ENCODE measurements around the gene RIPPLY2. TPM values are rescaled to one million over a fixed set of nuclear protein-coding genes. Genes with fewer than 3 reads are reported as not detected.

The RIPPLY2 gene
- total RNA-seq, 2 donors from 2014 or later = not detected

DNA sequence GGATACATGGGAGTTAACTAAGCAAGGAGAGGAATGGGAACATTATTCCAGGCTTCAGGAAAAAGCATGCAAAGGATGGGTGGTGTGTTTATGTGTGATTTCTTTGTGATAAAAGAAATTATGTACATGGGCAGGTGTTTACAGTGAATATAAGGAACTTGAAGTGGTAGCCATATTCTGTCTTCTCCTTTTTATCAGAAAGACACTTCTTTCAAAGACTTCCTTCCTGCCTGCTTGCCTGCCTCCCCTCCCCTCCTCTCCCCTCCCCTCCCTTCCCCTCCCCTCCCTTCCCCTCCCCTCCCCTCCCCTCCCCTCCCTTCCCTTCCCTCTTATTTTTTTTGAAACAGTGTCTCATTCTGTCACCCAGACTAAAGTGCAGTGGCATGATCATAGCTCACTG is 20.7 kb downstream of the RIPPLY2 start:
- Histone ChIP-seq H3K27ac (no peak overlapping the region), H3K36me3 (no peaks in the 10 kb centered on the region), H3K27me3 (replicated peaks; ENCODE audit: insufficient read depth) (no peaks in the 10 kb centered on the region), H3K4me1 (ENCODE audit: control insufficient read depth in 1 of 2, low read depth in 2 of 2) (peaks cover 15 to 23% of the 10 kb centered on the region in 2 donors), H3K4me3 (no peak overlapping the region), H3K9me3 (no peaks in the 10 kb centered on the region)
- DNase-seq (ENCODE audit: low spot score) (no peak), ATAC-seq (ENCODE audit: insufficient number of reproducible peaks, low FRiP score, low read depth) (no peak)
- no peak for TF ChIP-seq CTCF (IDR thresholded peaks at IDR 0.05)

DNA sequence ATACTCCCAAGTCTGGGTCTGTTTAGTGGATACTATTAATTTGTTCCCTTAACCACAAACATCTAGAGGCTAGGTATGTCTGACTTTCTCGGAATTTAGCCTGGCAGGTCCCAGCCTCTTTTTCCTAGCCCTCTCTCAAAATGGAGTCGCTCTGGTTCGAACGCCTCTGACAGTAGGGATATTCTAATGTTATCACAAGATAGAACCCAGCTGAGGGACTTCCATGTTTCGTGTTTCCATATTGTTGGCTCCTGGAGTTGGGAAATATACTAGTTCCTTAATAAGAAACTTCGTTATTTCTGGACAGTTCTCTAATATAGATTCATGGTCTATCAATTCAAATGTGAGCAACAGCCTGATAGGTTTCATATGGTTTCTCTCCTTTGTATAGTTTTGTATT is 22.7 kb downstream of the RIPPLY2 start:
- Histone ChIP-seq H3K9me3 (no peaks in the 10 kb centered on the region), H3K4me3 (no peak overlapping the region), H3K27ac (no peak overlapping the region), H3K36me3 (no peaks in the 10 kb centered on the region), H3K4me1 (ENCODE audit: control insufficient read depth in 1 of 2, low read depth in 2 of 2) (peaks cover 5 to 6% of the 10 kb centered on the region in 2 donors), H3K27me3 (replicated peaks; ENCODE audit: insufficient read depth) (no peaks in the 10 kb centered on the region)
- TF ChIP-seq CTCF (IDR thresholded peaks at IDR 0.05) = no peak
- DNase-seq (ENCODE audit: low spot score) = no peak
- ATAC-seq (ENCODE audit: insufficient number of reproducible peaks, low FRiP score, low read depth) = no peak

DNA sequence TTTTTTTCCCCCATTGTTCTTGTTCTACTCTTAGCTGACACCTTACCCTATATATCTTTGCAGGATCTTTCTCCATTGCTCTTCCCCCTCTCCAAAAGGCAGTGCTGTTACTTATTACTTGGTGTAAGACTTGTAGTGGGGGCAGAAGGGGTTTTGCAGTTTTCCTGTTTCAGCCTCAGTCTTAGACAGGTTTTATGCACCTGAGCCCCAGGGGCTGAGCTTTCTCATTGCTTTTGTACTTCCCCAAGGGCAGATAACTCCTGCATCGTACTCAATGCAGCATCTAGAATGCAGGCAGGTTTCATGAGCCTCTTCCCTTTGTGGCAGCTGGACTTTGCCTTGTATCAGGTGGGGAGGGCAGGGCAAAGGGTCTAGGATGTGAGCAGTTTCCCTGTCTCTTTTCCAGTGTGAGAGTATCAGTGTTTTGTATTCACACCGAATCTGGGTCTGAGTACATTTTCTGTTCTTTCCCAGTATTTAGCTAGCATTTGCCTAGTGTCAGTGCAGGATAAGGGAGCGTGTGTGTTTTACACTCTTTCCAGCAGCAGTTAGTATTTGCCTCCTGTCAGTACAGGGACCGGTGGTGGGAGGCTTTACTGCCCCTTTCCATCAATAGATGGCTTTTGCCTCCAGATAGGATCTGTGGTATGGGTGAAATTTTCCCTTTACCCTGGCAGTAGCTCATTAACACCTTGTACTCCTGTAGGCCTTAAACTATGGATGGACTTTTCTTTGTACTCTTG is 25.9 kb downstream of the RIPPLY2 start:
- Histone ChIP-seq H3K36me3 (no peaks in the 10 kb centered on the region), H3K9me3 (no peaks in the 10 kb centered on the region), H3K27ac (no peak overlapping the region), H3K4me3 (no peak overlapping the region), H3K4me1 (ENCODE audit: control insufficient read depth in 1 of 2, low read depth in 2 of 2) (peaks cover 4 to 9% of the 10 kb centered on the region in 2 donors), H3K27me3 (replicated peaks; ENCODE audit: insufficient read depth) (no peaks in the 10 kb centered on the region)
- ATAC-seq (ENCODE audit: insufficient number of reproducible peaks, low FRiP score, low read depth) (no peak), DNase-seq (ENCODE audit: low spot score) (no peak)
- TF ChIP-seq CTCF (IDR thresholded peaks at IDR 0.05) = no peak

- DNase-seq (ENCODE audit: low spot score) (no peak), ATAC-seq (ENCODE audit: insufficient number of reproducible peaks, low FRiP score, low read depth) (no peak)
- Histone ChIP-seq H3K36me3 (no peaks in the 10 kb centered on the region), H3K9me3 (no peaks in the 10 kb centered on the region), H3K4me3 (no peak overlapping the region), H3K27ac (no peak overlapping the region), H3K4me1 (ENCODE audit: control insufficient read depth in 1 of 2, low read depth in 2 of 2) (peaks cover 4 to 9% of the 10 kb centered on the region in 2 donors), H3K27me3 (replicated peaks; ENCODE audit: insufficient read depth) (no peaks in the 10 kb centered on the region)
- no peak for TF ChIP-seq CTCF (IDR thresholded peaks at IDR 0.05)
These were observed 26.6 kb downstream of the RIPPLY2 start for GRCh38 chr6:83879746-83880145.

- H3K27ac ChIP-seq = no peak overlapping the region
- no peaks in the 10 kb centered on the region for H3K27me3 ChIP-seq (replicated peaks; ENCODE audit: insufficient read depth)
- no peak for DNase-seq (ENCODE audit: low spot score)
- no peak for ATAC-seq (ENCODE audit: insufficient number of reproducible peaks, low FRiP score, low read depth)
- H3K36me3 ChIP-seq = no peaks in the 10 kb centered on the region
- no peaks in the 10 kb centered on the region for H3K9me3 ChIP-seq
- H3K4me3 ChIP-seq = no peak overlapping the region
- TF ChIP-seq CTCF (IDR thresholded peaks at IDR 0.05) = no peak
- peaks cover 13 to 34% of the 10 kb centered on the region in 2 donors for H3K4me1 ChIP-seq (ENCODE audit: control insufficient read depth in 1 of 2, low read depth in 2 of 2)
These were observed 30.1 kb downstream of the RIPPLY2 start for GRCh38 chr6:83883240-83883639.
